ENCODE results near the gene ZFYVE27.

Gene ZFYVE27

GRCh38 chr10:97713826-97714400 lies 23.0 kb upstream of the ZFYVE27 start (continued):
- TF ChIP-seq, protein P1, sequence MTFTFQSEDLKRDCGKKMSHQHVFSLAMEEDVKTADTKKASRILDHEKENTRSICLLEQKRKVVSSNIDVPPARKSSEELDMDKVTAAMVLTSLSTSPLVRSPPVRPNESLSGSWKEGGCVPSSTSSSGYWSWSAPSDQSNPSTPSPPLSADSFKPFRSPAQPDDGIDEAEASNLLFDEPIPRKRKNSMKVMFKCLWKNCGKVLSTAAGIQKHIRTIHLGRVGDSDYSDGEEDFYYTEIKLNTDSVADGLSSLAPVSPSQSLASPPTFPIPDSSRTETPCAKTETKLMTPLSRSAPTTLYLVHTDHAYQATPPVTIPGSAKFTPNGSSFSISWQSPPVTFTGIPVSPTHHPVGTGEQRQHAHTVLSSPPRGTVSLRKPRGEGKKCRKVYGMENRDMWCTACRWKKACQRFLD (tag by site-specific recombination; IDR thresholded peaks at IDR 0.05) = no peak

DNA sequence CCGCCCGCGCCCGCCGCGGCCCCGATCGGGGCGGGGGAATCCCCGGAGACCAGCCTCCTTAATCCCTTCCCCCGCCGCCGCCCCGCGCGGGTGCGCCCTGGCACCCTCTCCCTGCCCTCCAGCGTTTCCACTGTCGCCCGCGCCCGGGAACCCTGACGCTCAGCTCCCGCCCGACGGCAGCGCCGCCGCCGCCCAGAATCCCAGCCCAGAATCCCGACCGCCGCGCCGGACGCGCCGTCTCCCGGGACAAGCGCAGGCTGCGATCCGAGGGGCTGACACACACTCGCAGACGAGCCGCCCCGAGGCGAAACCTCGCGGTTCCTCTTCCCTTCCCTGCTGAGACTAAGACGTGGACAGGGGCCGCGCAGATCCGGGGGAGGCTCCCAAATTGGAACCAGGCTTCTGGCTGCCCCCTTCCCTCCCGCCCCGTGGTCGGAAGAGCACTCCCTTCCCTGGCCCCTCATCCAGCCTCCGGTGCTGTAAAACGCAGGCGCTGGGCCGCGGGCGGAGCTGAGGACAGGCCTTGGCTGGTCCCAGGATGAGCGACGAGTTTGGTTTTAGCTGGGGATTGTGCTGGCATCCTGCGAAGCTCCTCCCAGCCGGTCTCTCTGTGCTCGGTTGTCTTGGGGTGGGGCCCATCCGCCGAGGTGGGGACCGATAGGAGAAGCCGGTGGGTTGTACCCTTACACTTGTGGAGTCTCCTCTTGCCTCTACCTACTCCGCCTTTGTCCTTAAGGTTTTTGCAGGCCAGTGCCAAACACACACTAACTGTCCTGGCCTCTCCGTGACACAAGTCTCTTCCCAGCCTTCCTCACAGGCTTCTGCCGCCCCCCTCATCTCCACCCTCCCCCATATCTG lies 22.3 kb upstream of the ZFYVE27 start:
- ChIA-PET POLR2A (interaction anchor here (0.6 to 4.9 kb wide), 11 partner anchors 9 to 727 kb away, joined by 3 to 36 read pairs (median 4); partner anchors contain the start of genes AVPI1 and ZFYVE27), CTCF (interaction anchor here (0.6 to 20.4 kb wide), 6 partner anchors 9 to 189 kb away, joined by 3 to 487 read pairs (median 4); partner anchors contain the start of genes AVPI1 and ZFYVE27)
- Histone ChIP-seq H3K27ac (ENCODE audit: extremely low read depth, low read depth, low read length) (peak overlapping the region; percentile 95), H3K4me1 (ENCODE audit: control insufficient read depth, insufficient read depth, low read length) (peaks cover 18% of the 10 kb centered on the region), H3K4me3 (ENCODE audit: low read depth, low read length) (peak overlapping the region; percentile 54), H3K9me3 (ENCODE audit: control insufficient read depth, insufficient read depth, low read depth, low read length) (no peaks in the 10 kb centered on the region), H3K36me3 (ENCODE audit: control insufficient read depth in 2 of 2, insufficient read depth in 1 of 2, low read length in 2 of 2) (peaks cover 7 to 21% of the 10 kb centered on the region in 2 experiments; a peak in 2 of 3 replicates)
- TF ChIP-seq ZFP3 (tag by site-specific recombination; IDR thresholded peaks at IDR 0.05; ENCODE audit: low read depth) (no peak), SCRT2 (tag by site-specific recombination; IDR thresholded peaks at IDR 0.05) (peak; percentile 88), KLF8 (tag by site-specific recombination; IDR thresholded peaks at IDR 0.05) (peak; percentile 75), ZNF223 (tag by site-specific recombination; IDR thresholded peaks at IDR 0.05) (no peak), KLF9 (tag by site-specific recombination; IDR thresholded peaks at IDR 0.05; ENCODE audit: low read depth) (no peak; the same call in 1 of the 2 replicates), ZNF24 (tag by site-specific recombination; IDR thresholded peaks at IDR 0.05) (no peak), ZNF701 (tag by site-specific recombination; IDR thresholded peaks at IDR 0.05) (no peak), ZNF280D (tag by site-specific recombination; IDR thresholded peaks at IDR 0.05) (no peak), SETDB1 (IDR thresholded peaks at IDR 0.05; ENCODE audit: insufficient read length, low read length) (no peak), ZNF140 (tag by site-specific recombination; IDR thresholded peaks at IDR 0.05) (no peak), TSHZ1 (tag by site-specific recombination; IDR thresholded peaks at IDR 0.05; ENCODE audit: borderline replicate concordance) (no peak), ZNF791 (tag by site-specific recombination; IDR thresholded peaks at IDR 0.05) (no peak), ZNF23 (tag by site-specific recombination; IDR thresholded peaks at IDR 0.05; ENCODE audit: borderline replicate concordance) (no peak), ZNF354C (tag by site-specific recombination; IDR thresholded peaks at IDR 0.05; ENCODE audit: borderline replicate concordance, low read depth) (no peak), ZNF580 (tag by site-specific recombination; IDR thresholded peaks at IDR 0.05) (no peak), ZNF768 (tag by site-specific recombination; IDR thresholded peaks at IDR 0.05) (no peak), ZNF174 (tag by site-specific recombination; IDR thresholded peaks at IDR 0.05) (no peak), ZFHX2 (tag by site-specific recombination; conservative IDR thresholded peaks at IDR 0.05) (peak; percentile 76), KLF1 (tag by site-specific recombination; IDR thresholded peaks at IDR 0.05) (peak; percentile 98), HOXA7 (CRISPR knock-in tag; IDR thresholded peaks at IDR 0.05; ENCODE audit: borderline replicate concordance) (no peak), ZNF670 (tag by site-specific recombination; IDR thresholded peaks at IDR 0.05; ENCODE audit: low read depth) (no peak), ZNF621 (tag by site-specific recombination; IDR thresholded peaks at IDR 0.05) (no peak)
- TF ChIP-seq, protein P1 (tag by site-specific recombination; IDR thresholded peaks at IDR 0.05) = no peak
- TF ChIP-seq, protein P2, sequence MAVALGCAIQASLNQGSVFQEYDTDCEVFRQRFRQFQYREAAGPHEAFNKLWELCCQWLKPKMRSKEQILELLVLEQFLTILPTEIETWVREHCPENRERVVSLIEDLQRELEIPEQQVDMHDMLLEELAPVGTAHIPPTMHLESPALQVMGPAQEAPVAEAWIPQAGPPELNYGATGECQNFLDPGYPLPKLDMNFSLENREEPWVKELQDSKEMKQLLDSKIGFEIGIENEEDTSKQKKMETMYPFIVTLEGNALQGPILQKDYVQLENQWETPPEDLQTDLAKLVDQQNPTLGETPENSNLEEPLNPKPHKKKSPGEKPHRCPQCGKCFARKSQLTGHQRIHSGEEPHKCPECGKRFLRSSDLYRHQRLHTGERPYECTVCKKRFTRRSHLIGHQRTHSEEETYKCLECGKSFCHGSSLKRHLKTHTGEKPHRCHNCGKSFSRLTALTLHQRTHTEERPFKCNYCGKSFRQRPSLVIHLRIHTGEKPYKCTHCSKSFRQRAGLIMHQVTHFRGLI (tag by site-specific recombination; IDR thresholded peaks at IDR 0.05) = no peak

Measured in HEK293 (cell line).